ENCODE data around the gene SNAI3. TPM values are rescaled to one million over a fixed set of nuclear protein-coding genes. Genes with fewer than 3 reads are reported as not detected.

SNAI3 gene
- total RNA-seq, 1 experiment from 2014 or later: 2.2 TPM

DNA sequence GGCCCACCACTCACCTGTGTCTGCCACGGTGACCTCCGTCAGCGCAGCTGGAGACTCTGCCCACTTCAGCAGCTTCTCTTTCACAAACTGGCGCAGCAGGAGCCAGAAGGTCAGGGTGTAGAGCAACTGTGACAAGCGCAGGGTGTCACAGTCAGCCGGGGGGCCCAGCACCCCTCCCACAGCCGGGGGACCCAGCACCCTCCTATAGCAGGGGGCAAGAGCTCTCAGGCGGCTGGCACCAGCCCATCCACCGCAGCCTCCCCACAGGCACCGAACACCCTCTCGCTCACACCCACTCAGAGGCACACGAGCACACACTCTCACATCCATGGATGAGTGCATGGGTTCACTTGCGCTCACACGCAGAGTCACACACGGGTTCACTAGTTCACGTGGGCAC, 48.8 kb upstream of the SNAI3 start:
- H3K4me2 ChIP-seq (ENCODE audit: low read length): no peak overlapping the region
- ChIA-PET RAD21 (ENCODE audit: low non-redundant PET in 1 of 2, low total read pairs in 2 of 2, uncharacterized antibody in 2 of 2, unreplicated experiment in 2 of 2) (no interaction called here), CTCF (no interaction called here), POLR2A (no interaction called here)
- no peaks in the 10 kb centered on the region for H3K9me3 ChIP-seq (ENCODE audit: control insufficient read depth in 1 of 2, insufficient read depth in 1 of 2, low read depth in 1 of 2, low read length in 2 of 2)
- no peaks in the 10 kb centered on the region for H3K9me2 ChIP-seq (ENCODE audit: insufficient read depth)
- ATAC-seq (no peak), DNase-seq (ENCODE audit: low read depth, low spot score) (no peak)
- no peaks in the 10 kb centered on the region for H3K27me3 ChIP-seq (ENCODE audit: insufficient read depth, low read length)
- peaks cover 0 to 5% of the 10 kb centered on the region in 2 experiments; a peak in 1 of 4 replicates for H3K4me1 ChIP-seq (ENCODE audit: control insufficient read depth in 1 of 2, insufficient read depth in 2 of 2, low read length in 2 of 2)
- intact Hi-C loops (cut with micrococcal nuclease): loop anchor here (5.0 kb wide), 2 partner anchors 67 to 482 kb away; partner anchors contain the start of genes CDT1 and ZNF778
- no peaks in the 10 kb centered on the region for H4K20me1 ChIP-seq (ENCODE audit: insufficient read depth)
- peaks cover 17% of the 10 kb centered on the region; the same call in 1 of the 2 replicates for H3K79me2 ChIP-seq (ENCODE audit: insufficient read depth, low read length)
- H3K36me3 ChIP-seq (ENCODE audit: control insufficient read depth in 1 of 2, insufficient read depth in 2 of 2, low read length in 2 of 2): peaks cover 24 to 53% of the 10 kb centered on the region in 2 experiments; a peak in 3 of 4 replicates
- no peak overlapping the region for H3K4me3 ChIP-seq (replicated peaks in 1 of 2; ENCODE audit: low read depth in 1 of 2, low read length in 2 of 2)
- no peak overlapping the region for H3K27ac ChIP-seq (ENCODE audit: low read depth, low read length)
- no peak overlapping the region for H3K9ac ChIP-seq (ENCODE audit: low read length)
- BruUV-seq (replicated peaks): no TSS peak
- TF ChIP-seq, protein P1, sequence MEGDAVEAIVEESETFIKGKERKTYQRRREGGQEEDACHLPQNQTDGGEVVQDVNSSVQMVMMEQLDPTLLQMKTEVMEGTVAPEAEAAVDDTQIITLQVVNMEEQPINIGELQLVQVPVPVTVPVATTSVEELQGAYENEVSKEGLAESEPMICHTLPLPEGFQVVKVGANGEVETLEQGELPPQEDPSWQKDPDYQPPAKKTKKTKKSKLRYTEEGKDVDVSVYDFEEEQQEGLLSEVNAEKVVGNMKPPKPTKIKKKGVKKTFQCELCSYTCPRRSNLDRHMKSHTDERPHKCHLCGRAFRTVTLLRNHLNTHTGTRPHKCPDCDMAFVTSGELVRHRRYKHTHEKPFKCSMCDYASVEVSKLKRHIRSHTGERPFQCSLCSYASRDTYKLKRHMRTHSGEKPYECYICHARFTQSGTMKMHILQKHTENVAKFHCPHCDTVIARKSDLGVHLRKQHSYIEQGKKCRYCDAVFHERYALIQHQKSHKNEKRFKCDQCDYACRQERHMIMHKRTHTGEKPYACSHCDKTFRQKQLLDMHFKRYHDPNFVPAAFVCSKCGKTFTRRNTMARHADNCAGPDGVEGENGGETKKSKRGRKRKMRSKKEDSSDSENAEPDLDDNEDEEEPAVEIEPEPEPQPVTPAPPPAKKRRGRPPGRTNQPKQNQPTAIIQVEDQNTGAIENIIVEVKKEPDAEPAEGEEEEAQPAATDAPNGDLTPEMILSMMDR (IDR thresholded peaks at IDR 0.05 in 2 of 3, conservative IDR thresholded peaks at IDR 0.05 in 1 of 3; ENCODE audit: borderline replicate concordance in 1 of 3, insufficient read depth in 1 of 3, low read depth in 2 of 3, low read length in 2 of 3): no peak
- TF ChIP-seq YY1 (IDR thresholded peaks at IDR 0.05; ENCODE audit: extremely low read depth, insufficient replicate concordance, low read depth, low read length): no peak
- no peak for TF ChIP-seq ELF1 (IDR thresholded peaks at IDR 0.05; ENCODE audit: borderline replicate concordance, low read depth)
- TF ChIP-seq TCF7L2 (IDR thresholded peaks at IDR 0.05; ENCODE audit: borderline replicate concordance, extremely low read depth, insufficient read depth, insufficient read length): no peak
- TF ChIP-seq EZH2phosphoT487 (IDR thresholded peaks at IDR 0.05; ENCODE audit: borderline replicate concordance): no peak
- TF ChIP-seq SIN3A (IDR thresholded peaks at IDR 0.05; ENCODE audit: low read depth): no peak
- no peak overlapping the region for H2AFZ ChIP-seq (ENCODE audit: low read depth, low read length, poor library complexity, severe bottlenecking)

DNA sequence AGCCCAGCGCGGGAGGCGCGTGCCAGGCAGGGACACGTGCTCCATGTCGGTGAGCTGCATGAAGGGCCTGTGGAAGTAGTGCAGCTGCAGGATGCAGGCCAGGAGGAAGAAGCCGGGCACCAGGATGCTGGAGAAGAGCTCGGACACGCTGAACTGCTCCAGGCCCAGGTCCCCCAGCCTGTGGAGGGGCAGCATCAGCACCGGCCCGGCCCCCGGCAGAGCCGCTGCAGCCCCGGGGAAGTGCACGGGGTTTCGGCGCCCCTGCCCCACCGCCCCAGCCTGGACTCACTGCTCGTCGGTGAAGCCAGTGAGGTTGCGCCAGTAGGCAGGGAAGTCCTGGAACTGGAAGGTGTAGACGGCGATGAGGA, 48.0 kb upstream of the SNAI3 start:
- Histone ChIP-seq H3K27me3 (ENCODE audit: insufficient read depth, low read length) (no peaks in the 10 kb centered on the region), H2AFZ (ENCODE audit: low read depth, low read length, poor library complexity, severe bottlenecking) (no peak overlapping the region), H3K27ac (ENCODE audit: low read depth, low read length) (peak overlapping the region; percentile 14; the same call in 1 of the 2 replicates), H3K79me2 (ENCODE audit: insufficient read depth, low read length) (peaks cover 21% of the 10 kb centered on the region; the same call in 1 of the 2 replicates), H3K36me3 (ENCODE audit: control insufficient read depth in 1 of 2, insufficient read depth in 2 of 2, low read length in 2 of 2) (peaks cover 25 to 56% of the 10 kb centered on the region in 2 experiments; a peak in 3 of 4 replicates), H3K4me2 (ENCODE audit: low read length) (no peak overlapping the region), H4K20me1 (ENCODE audit: insufficient read depth) (no peaks in the 10 kb centered on the region), H3K4me3 (replicated peaks in 1 of 2; ENCODE audit: low read depth in 1 of 2, low read length in 2 of 2) (no peak overlapping the region), H3K9me3 (ENCODE audit: control insufficient read depth in 1 of 2, insufficient read depth in 1 of 2, low read depth in 1 of 2, low read length in 2 of 2) (no peaks in the 10 kb centered on the region), H3K9me2 (ENCODE audit: insufficient read depth) (no peaks in the 10 kb centered on the region), H3K4me1 (ENCODE audit: control insufficient read depth in 1 of 2, insufficient read depth in 2 of 2, low read length in 2 of 2) (peaks cover 0 to 5% of the 10 kb centered on the region in 2 experiments; a peak in 1 of 4 replicates), H3K9ac (ENCODE audit: low read length) (no peak overlapping the region)
- intact Hi-C loops (cut with micrococcal nuclease): no loop called here
- ATAC-seq (no peak), DNase-seq (ENCODE audit: low read depth, low spot score) (no peak)
- BruUV-seq (replicated peaks): no TSS peak
- POLR2A ChIA-PET: no interaction called here
- CTCF ChIA-PET: no interaction called here
- RAD21 ChIA-PET (ENCODE audit: low non-redundant PET in 1 of 2, low total read pairs in 2 of 2, uncharacterized antibody in 2 of 2, unreplicated experiment in 2 of 2): no interaction called here
- TF ChIP-seq EZH2phosphoT487 (IDR thresholded peaks at IDR 0.05; ENCODE audit: borderline replicate concordance) (no peak), FOSL1 (IDR thresholded peaks at IDR 0.05; ENCODE audit: low read depth) (no peak), ELF1 (IDR thresholded peaks at IDR 0.05; ENCODE audit: borderline replicate concordance, low read depth) (no peak), EGR1 (IDR thresholded peaks at IDR 0.05; ENCODE audit: low read depth) (no peak), SP1 (IDR thresholded peaks at IDR 0.05; ENCODE audit: low read depth) (no peak), CEBPB (IDR thresholded peaks at IDR 0.05; ENCODE audit: low read depth) (no peak), CBX3 (IDR thresholded peaks at IDR 0.05; ENCODE audit: low read depth) (no peak)
- TF ChIP-seq, protein P2, sequence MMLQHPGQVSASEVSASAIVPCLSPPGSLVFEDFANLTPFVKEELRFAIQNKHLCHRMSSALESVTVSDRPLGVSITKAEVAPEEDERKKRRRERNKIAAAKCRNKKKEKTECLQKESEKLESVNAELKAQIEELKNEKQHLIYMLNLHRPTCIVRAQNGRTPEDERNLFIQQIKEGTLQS (IDR thresholded peaks at IDR 0.05): no peak
- TF ChIP-seq, protein P3, sequence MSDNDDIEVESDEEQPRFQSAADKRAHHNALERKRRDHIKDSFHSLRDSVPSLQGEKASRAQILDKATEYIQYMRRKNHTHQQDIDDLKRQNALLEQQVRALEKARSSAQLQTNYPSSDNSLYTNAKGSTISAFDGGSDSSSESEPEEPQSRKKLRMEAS (IDR thresholded peaks at IDR 0.05): no peak
- TF ChIP-seq, protein P1 (IDR thresholded peaks at IDR 0.05 in 2 of 3, conservative IDR thresholded peaks at IDR 0.05 in 1 of 3; ENCODE audit: borderline replicate concordance in 1 of 3, insufficient read depth in 1 of 3, low read depth in 2 of 3, low read length in 2 of 3): no peak
